GM21526 (cell line): ENCODE results near the gene GAPDHS.

Experiments used
- ATAC-seq: cut with Tn5 transposase; IDR thresholded peaks from one replicate; pipeline ENCODE4 v1.9.1; 2021; ENCODE audit warnings: moderate library complexity; ENCODE audit not compliant: unreplicated experiment, low FRiP score

The GAPDHS gene

DNA sequence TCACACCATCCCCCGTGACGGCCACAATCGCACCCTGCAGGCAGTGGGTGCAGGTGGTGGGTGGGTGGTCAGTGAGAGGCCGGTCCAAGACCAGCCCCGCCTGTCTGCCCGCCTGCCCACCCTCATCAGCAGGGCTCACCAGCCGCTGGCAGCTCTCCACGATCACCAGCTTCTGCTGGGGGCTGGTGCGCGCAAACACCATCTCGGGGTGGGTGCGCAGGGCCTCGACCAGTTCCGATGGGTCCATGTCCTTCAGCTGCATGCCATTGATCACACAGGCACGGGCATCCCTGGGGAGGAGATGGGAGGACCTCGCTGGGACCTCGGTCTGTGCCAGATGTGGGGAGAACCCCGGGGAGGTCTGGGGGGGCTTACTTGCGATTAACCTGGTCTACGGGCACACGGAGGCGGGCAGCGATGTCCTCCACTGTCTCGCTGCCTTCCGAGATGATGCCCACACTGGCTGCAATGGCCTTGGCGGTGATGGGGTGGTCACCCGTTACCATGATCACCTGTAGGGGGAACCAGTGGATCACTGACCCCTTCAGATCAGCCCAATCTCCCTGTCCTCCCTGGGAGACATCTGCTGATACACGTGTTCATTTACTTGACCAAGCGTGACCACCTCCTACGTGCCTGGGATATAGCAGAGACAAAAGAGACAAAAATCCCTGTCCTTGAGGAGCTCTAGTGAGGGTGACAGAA lies 22.2 kb downstream of the GAPDHS start:
- ATAC-seq = no peak

DNA sequence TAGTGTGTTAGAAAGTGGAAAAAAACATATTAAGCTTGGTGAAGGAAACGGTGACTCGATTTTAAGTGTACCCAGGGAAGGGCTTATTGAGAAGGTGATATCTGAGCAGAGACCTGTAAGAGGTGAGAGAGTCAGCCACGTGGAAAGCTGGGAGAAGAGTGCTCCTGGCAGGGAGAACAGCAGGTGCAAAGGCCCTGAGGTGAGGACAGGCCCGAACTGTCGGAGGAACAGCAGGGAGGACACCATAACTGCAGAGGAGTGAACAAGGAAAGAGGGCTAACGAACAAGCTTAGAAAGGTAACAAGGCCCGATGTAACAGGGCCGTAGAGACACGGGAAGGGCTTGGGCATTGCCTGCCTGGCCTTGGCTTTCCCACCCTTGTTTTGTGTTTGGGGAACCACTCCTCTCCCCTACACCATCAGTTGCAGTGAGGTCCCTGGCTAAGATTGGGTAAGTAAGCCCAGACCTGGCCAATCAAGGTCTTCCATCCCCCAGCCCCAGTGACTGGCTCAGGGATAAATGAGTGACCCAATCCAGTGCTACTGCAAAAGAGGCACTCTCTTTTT lies 22.9 kb downstream of the GAPDHS start:
- ATAC-seq = no peak

DNA sequence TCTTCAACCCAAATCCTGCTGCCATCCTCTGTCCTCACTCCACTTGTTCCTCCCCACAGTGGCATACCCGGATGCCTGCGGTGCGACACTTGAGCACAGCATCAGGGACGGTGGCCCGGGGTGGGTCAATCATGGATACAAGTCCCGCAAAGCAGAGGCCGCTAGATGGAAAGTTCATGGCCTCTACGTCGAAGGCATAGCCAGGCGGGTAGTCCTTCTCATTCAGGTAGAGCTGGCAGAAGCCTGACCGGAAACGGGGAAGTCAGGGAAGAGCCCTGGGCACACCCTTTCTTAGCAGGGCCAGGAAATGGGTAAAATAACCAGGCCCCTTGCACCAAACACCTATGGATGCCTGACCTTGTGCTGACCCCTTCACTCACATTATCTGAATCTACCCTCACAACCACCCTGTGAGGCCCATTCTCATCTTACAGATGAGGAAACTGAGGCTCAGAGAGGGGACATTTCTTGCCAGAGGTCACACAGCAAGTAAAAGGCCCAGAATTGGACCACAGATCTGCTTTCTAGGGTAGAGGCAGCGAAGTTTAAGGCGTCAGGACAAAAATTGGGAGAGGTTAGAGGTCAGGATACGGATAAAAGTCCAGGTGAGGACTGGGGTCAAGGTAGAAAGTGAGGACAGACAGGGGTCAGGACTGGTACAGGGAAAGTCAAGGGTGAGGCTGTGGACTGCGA lies 23.7 kb downstream of the GAPDHS start:
- no peak for ATAC-seq

DNA sequence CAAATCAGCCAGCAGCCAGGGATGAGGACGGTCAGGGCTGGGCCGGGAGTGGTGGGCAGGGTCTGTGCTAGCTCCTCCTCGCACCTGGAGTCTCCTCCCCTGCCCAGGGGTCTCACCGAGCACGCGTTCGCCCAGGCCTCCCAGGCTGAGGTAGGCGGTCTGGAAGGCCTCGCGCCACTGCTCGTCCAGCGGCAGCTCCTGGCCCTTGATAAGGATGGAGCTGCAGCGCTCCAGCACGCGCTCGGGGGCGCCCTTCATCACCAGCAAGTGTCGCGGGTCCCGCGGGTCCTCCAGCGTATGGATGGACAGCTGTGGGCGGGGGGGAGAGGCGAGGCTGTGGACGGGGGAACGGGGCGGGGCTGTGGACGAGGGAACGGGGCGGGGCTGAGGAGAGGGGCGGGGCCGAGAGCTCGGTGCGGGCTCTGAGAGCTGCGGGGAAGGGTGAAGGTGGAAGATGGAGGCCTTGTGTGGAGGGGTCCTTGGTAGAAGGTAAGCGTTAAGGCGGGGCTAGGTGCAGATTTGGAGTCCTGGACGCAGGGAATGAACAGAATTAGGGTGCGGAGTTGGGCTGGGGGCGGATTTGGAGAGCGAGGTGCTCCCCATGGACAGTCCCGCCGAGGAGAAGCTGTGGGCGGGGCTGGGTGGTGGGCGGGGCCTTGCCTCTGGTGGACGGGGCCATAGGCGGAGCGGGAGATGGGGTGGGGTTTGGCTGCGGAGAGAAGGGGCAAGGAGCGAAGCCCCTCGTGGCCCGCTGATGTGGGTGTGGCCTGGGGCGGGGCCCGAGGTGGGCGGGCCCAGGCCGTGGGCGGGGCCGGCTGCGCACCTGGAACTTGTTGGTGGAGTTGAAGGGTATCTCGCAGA lies 24.5 kb downstream of the GAPDHS start:
- ATAC-seq = no peak

DNA sequence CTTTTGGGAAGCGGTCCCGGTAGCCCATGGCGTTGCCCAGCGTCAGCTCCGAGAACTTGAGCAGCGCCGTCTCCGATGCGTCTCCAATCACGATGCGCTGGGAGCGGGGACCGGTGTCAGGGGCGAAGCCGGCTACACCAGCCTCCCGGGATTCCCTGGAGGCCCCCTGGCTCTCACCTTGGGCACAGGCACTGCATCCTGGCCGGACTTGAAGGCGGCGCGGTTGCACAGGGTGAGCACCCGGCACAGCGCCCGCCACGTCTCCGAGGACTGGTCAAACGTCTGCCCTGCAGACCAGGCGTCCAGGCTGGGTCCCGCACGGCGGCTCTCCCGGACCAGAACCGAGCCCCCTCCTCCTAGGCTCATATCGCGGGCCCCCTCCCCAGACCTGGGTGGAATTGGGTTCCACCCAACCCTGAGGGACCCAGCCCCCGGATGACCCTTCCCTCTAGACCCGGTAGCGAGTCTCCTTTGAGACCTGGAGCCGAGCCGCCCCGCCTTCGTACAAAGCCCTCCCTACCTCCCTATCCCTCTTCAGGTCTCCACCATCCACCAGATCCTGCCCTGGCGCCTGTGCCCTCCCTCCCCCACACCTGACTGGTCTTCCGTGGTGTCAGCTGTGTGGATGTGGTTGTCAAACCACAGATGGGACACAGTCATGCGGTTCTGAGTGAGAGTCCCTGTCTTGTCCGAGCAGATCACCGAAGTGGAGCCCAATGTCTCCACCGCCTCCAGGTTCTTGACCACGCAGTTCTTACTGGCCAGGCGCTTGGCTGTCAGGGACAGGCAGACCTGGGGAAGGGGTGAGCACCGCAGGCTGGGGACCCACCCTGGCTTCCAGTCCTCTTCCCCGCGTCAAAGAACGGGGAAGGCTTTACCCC lies 25.4 kb downstream of the GAPDHS start:
- ATAC-seq = no peak

DNA sequence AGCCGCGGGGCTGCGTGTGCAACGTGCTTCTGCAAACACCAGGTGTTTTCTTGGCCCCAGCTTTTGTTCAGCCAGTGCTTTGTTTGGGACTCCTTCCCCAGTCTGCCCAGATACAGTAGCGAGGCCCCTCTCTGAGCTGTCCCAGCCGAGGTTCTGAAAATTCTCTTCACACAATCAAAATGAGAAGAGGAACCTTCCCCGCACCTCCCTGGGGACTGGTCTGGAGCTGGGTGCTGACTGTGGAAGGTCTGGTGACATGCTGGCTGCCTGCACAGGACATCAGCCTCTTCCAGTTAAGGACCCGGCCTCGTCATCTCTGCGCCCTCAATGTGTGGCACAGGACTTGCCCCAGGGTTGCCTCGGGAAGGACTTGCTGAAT lies 26.0 kb downstream of the GAPDHS start:
- no peak for ATAC-seq

DNA sequence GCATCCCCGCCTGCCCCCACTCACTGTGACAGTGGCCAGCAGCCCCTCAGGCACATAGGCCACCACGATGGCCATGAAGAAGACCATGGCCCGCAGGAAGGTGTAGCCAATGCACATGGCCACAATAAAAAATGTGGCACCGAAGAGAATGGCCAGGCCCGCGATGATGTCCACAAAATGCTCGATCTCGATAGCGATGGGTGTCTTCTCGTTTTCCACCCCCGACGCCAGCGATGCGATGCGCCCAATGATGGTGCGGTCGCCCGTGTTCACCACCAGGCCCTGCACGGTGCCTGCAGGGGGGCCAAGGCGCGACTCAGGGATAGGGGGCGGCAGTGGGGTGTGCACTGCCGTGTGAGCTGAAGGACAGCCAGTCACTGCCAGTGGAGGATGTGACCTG lies 26.5 kb downstream of the GAPDHS start:
- ATAC-seq = no peak

DNA sequence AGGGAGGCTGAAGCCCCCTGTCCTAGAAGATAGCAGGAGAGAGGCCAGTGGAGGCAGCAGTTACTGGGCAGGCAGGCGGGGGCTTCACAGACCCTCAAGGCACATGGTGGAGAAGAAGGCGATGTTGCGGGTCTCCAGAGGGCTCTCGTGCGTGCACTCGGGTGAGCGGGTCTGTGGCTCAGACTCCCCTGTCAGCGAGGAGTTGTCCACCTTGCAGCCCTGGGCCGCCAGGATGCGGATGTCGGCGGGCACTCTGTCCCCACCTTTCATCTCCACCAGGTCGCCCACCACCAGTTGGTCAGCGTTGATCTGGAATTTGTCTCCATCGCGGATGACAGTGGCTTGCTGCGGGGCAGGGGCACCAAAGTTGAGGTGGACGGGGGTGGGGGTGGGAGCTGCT lies 27.0 kb downstream of the GAPDHS start:
- ATAC-seq = no peak

DNA sequence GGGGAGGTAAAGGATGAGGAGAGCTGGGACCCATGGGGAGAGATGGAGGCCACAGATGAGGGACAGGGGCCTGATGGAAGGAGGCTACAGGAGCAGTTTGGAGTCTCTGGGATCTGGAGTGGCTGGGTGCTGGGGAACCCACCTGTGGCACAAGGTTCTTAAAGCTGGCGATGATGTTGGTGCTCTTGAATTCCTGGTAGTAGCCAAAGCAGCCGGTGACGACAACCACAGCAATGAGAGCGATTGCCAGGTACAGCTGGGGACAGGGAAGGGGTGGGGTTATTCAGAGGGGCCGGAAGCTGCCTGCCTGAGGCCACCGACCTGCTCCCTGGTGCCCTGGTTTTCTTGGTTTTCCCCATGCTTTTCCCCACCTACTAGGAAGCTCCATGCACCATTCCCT lies 27.4 kb downstream of the GAPDHS start:
- no peak for ATAC-seq

DNA sequence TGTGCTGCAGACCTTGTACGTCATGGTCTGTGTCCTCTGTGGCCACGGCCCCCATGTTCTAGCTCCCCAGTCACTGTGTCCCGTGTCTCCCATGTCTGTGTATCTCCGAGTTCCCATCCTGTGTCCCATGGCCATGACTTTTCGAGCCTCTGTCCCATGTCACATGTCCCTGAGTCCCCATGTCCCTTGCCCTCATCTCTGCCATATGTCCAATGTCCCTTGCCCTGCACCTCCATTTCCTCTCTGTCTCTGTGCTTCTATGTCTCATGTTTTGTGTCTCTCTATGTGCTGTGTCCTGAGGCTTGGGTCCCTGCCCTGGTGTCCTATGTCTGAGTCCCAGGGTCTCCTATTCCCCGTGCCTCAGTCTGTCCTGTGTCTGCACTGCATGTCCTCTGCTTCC lies 28.2 kb downstream of the GAPDHS start:
- no peak for ATAC-seq

DNA sequence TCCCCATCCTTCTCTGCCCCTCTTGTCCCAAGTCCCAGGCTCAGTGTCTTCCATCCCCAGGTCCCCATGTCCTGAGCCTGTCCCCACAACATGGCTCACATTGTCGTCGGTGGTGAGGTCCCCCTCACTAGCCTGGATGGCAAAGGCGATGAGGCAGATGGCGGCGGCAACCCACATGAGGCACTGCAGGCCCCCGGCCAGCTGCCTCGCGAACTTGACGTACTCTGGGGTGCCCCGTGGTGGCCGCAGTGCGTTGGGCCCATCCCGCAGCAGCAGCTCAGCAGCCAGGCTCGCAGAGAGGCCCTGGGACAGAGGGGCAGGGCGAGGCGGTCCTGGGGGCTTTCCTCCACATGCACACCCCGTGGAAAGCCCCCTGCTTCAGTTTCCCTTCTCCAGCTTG lies 29.1 kb downstream of the GAPDHS start:
- no peak for ATAC-seq

DNA sequence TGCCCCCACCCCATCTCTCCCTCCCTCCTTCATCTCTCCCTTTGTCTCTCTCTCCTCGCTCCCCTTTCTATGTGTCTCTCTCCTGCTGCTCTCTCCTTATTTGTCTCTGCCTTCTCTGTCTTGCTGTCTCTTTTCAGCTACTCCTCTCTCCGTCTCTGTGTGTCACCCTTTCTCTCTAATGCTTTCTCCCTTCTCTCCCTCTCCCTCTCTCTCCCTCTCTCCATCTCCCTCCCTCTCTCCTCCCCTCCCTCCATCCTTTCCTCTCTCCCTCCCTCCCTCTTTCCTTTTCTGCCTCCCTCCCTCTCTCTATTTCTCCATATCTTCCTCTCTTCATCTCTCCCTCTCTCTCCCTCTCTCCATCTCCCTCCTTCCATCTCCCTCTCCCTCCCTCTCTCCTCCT lies 29.5 kb downstream of the GAPDHS start:
- ATAC-seq = no peak

DNA sequence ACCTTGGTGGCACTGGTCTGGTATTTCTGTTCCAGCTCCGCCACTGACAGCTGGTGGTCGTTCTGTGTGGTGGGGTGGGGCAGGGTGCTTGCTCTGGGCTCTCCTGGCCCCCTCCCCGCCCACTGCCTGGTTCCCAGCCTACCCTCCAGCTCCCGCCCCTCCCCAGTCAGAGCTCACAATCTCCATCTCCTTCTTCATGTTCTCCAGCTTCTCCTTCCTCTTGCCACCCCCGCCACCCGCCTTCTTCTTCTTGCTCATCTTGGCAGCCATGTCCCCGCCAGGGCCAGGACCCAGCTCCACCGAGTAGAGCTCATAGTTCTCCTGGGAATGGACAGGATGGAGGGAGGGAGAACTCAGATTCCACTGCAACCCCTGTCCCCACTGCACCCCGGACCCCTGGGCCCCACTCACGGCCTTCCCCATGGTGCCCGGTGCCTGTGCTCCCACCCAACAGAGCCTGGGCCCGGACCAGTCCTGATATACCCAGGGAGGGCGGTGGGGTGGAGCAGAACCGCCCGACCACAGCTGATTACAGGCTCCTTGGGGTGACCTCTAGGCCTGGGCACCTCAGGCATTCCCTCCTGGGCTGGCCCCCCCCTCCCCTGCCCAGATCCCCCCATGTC lies 30.1 kb downstream of the GAPDHS start, which contains the start of gene ATP4A:
Gene ATP4A, minus strand, starts transcription at position 452 of the 623 bp plus-strand sequence. Its CDS starts 29 bp downstream, at position 423.
- no peak for ATAC-seq

DNA sequence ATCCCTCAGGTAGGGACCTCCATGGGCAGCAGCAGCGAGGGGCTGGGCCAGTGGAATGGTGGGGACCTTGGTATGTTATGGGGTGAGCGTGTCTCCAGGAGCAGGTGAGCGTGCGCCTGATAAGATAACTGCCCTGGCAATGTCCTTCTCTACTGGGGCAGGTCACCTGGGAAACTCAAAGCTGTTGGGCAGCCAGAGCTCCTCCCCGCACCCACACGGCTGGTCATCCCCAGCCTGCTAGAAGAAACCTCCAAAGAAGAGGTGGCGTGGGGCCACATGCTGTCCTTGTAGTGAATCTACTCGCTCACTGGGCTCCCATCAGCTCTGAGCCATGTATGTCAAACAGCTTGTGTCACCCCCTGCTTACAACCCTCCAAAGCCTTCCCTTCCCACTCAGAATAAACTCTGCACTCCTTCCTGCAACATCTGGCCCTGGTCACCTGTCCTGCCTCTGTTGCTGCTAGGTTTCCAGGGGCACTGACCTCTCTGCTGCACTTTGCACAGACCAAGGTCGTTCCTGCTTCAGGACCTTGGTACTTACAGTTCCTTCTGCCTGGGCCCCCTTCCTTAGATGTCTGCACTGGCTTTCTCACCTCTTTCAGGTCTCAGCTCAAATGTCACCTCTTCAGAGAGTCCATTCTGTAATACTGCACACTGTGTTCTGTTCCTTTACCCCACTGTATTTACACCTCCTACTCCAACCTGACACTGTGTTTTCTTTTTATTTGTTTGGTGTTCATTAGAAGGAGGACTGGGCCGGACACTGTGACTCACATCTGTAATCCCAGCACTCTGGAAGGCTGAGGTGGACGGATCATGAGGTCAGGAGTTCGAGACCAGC lies 32.0 kb downstream of the GAPDHS start:
- no peak for ATAC-seq

DNA sequence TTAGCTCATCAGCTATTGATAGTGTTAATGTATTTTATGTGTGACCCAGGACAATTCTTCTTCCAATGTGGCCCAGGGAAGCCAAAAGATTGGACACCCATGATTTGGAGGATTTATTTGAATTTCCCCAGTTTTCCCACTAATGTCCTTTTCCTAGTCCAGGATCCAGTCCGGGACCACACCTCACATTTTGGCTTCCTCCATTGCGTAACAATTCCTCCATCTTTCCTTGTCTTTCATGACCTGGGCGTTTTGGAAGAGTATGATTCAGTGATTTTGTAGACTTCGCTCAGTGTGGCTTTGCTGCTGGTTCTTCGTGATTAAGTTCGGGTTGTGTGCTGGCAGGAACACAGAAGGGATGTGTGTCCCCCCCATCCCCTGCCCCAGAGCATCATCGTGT lies 33.5 kb downstream of the GAPDHS start:
- no peak for ATAC-seq

DNA sequence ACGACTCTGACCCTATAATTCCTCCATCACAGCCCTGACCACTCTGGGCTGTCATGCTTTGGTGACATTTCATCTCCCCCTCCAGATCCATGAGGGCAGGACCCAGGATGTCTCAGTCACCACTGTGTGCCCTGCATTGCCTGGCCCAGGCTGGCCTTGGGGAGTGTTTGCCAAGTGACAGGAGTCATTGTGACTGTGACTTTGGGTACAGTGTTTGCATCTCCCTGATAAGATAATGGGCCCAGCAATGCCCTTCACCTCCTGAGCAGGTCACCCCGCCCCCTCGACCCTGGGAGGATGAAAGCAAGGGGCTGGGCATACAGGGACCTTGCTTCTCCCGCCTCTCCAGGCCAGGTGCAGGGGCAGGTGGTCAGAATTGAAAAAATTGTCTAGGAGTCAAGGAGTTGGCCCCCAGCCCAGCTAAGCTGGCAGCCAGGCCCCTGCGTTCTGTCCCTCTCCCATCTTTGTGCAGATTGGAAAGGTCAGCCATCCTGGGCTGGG lies 36.1 kb downstream of the GAPDHS start:
- ATAC-seq = no peak

DNA sequence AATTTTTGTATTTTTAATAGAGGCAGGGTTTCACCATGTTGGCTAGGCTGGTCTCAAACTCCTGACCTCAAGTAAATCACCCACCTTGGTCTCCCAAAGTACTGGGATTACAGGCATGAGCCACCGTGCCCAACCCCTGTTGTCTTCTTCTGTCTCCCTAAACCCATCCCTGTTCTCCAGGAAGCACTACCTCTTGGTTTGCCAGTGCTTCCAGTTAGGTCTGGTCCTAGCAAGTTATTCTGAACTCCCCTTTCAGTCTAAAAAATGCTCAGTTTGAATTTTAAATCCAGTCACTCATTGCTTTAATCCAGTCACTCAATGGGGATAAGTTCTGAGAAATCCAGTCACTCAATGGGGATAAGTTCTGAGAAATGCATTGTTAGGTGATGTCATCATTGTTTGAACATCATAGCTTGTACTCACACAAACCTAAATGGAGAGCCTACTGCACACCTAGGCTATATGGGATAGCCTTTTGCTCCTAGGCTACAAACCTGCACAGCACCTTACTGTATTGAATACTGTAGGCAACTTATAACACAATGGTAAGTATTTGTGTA lies 38.2 kb downstream of the GAPDHS start:
- ATAC-seq = no peak

DNA sequence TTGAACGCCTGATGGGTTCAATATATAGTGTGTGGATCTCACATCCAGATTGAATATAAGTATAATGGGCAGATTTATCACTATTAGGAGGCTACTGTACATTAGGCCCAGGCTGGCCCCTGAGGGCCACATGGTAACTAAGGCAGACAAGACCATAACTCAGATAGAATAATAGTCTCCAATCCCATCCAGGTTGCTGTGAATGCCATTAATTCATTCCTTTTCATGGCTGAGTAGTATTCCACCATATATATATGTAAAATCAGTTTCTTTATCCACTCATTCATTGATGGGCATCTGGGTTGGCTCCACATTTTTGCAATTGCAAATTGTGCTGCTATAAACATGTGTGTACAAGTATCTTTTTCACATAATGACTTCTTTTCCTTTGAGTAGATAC lies 44.7 kb downstream of the GAPDHS start:
- no peak for ATAC-seq
